HEK293 (cell line): ENCODE measurements around the gene AKR7A2.
A peak's percentile ranks its signal among the peaks of the same experiment; 100 is the strongest.

Source experiments
- CTCF ChIA-PET: fragments of 350-600 bp; formaldehyde crosslinking; extraction: SDS; loops from one replicate; lab custom pipeline; 2021; ENCODE audit warnings: antibody characterized with exemption; lab: Yijun Ruan, JAX
- POLR2A ChIA-PET: fragments of 300-600 bp; formaldehyde crosslinking; extraction: SDS; loops from one replicate; lab custom pipeline; 2020; ENCODE audit warnings: antibody characterized with exemption, inconsistent platforms; lab: Yijun Ruan, JAX
- H3K27ac ChIP-seq: fragments of 200-500 bp; sonication (Bioruptor generic); 2 replicates; pipeline ENCODE4 v1.5.1; 2014; ENCODE audit warnings: low read depth, low read length, control low read depth, inconsistent platforms; ENCODE audit errors: extremely low read depth
- H3K36me3 ChIP-seq, 2 experiments: fragments of 200-500 bp in 1 of 2; sonication (Bioruptor generic) in 1 of 2; 1 replicate in 1 of 2; 2 replicates in 1 of 2; pipeline ENCODE4 v1.5.1; 2014 to 2017; ENCODE audit warnings: inconsistent platforms in 2 of 2, low read length in 2 of 2; ENCODE audit not compliant: control insufficient read depth in 2 of 2, insufficient read depth in 1 of 2
- H3K4me1 ChIP-seq: fragments of 200-500 bp; sonication (Bioruptor generic); 2 replicates; pipeline ENCODE4 v1.5.1; 2014; ENCODE audit warnings: mild to moderate bottlenecking, low read length, inconsistent platforms; ENCODE audit not compliant: control insufficient read depth, insufficient read depth
- H3K4me3 ChIP-seq: 2 replicates; pipeline ENCODE4 v1.5.1; 2011; ENCODE audit warnings: low read depth, mild to moderate bottlenecking, control low read depth, low read length, moderate library complexity
- H3K9me3 ChIP-seq: fragments of 200-500 bp; sonication (Bioruptor generic); 2 replicates; pipeline ENCODE4 v1.5.1; 2014; ENCODE audit warnings: low read depth, low read length, inconsistent platforms; ENCODE audit not compliant: control insufficient read depth, insufficient read depth
- GLI2 ChIP-seq: fragments of 450-650 bp; formaldehyde crosslinking; IDR thresholded peaks from 2 replicates; pipeline ENCODE4; 2017; ENCODE audit warnings: missing biosample characterization, missing genetic modification characterization, low read depth, borderline replicate concordance
- GLIS1 ChIP-seq: fragments of 450-650 bp; formaldehyde crosslinking; IDR thresholded peaks from 2 replicates; pipeline ENCODE4 v1.5.1; 2016; ENCODE audit warnings: missing biosample characterization, missing genetic modification characterization
- SCRT2 ChIP-seq: fragments of 450-650 bp; formaldehyde crosslinking; IDR thresholded peaks from 2 replicates; pipeline ENCODE4 v1.5.1; 2016; ENCODE audit warnings: missing biosample characterization, missing genetic modification characterization
- ZFHX2 ChIP-seq: fragments of 450-650 bp; formaldehyde crosslinking; conservative IDR thresholded peaks from 2 replicates; pipeline ENCODE4 v1.5.1; 2016; ENCODE audit warnings: missing biosample characterization, missing genetic modification characterization
- ZNF292 ChIP-seq: fragments of 450-650 bp; formaldehyde crosslinking; IDR thresholded peaks from 2 replicates; pipeline ENCODE4 v1.5.1; 2016; ENCODE audit warnings: low read depth, missing biosample characterization, missing genetic modification characterization, borderline replicate concordance
- ZNF341 ChIP-seq: fragments of 450-650 bp; formaldehyde crosslinking; IDR thresholded peaks from 2 replicates; pipeline ENCODE4; 2016; ENCODE audit warnings: low read depth, missing biosample characterization, missing genetic modification characterization
- ZNF423 ChIP-seq: fragments of 450-650 bp; formaldehyde crosslinking; IDR thresholded peaks from 2 replicates; pipeline ENCODE4 v1.5.1; 2016; ENCODE audit warnings: missing biosample characterization, missing genetic modification characterization
- ZNF596 ChIP-seq: fragments of 450-650 bp; IDR thresholded peaks from 2 replicates; pipeline ENCODE4 v1.5.0; 2018; ENCODE audit warnings: missing biosample characterization, mild to moderate bottlenecking, missing genetic modification characterization, moderate library complexity
- ZNF654 ChIP-seq: fragments of 450-650 bp; formaldehyde crosslinking; IDR thresholded peaks from 2 replicates; pipeline ENCODE4 v1.5.1; 2016; ENCODE audit warnings: low read depth, missing biosample characterization, missing genetic modification characterization
- ZNF768 ChIP-seq: fragments of 450-650 bp; formaldehyde crosslinking; IDR thresholded peaks from 2 replicates; pipeline ENCODE4 v1.5.1; 2018; ENCODE audit warnings: missing biosample characterization, mild to moderate bottlenecking, missing genetic modification characterization
- ZXDB ChIP-seq: fragments of 450-650 bp; formaldehyde crosslinking; IDR thresholded peaks from 2 replicates; pipeline ENCODE4 v1.5.1; 2016; ENCODE audit warnings: missing biosample characterization, missing genetic modification characterization
- TF ChIP-seq, protein P1 (sequence below): fragments of 450-650 bp; formaldehyde crosslinking; IDR thresholded peaks from 2 replicates; pipeline ENCODE4 v1.5.1; 2016; ENCODE audit warnings: missing biosample characterization, missing genetic modification characterization
- TF ChIP-seq, protein P2 (sequence below): fragments of 450-650 bp; formaldehyde crosslinking; IDR thresholded peaks from 2 replicates; pipeline ENCODE4 v1.5.1; 2016; ENCODE audit warnings: missing biosample characterization, missing genetic modification characterization
- TF ChIP-seq, protein P3 (sequence below): fragments of 450-650 bp; IDR thresholded peaks from 2 replicates; pipeline ENCODE4 v1.5.1; 2018; ENCODE audit warnings: missing biosample characterization, missing genetic modification characterization
- TF ChIP-seq, protein P4 (sequence below): fragments of 450-650 bp; formaldehyde crosslinking; IDR thresholded peaks from 2 replicates; pipeline ENCODE4 v1.5.1; 2016; ENCODE audit warnings: missing biosample characterization, missing genetic modification characterization

AKR7A2 gene

DNA sequence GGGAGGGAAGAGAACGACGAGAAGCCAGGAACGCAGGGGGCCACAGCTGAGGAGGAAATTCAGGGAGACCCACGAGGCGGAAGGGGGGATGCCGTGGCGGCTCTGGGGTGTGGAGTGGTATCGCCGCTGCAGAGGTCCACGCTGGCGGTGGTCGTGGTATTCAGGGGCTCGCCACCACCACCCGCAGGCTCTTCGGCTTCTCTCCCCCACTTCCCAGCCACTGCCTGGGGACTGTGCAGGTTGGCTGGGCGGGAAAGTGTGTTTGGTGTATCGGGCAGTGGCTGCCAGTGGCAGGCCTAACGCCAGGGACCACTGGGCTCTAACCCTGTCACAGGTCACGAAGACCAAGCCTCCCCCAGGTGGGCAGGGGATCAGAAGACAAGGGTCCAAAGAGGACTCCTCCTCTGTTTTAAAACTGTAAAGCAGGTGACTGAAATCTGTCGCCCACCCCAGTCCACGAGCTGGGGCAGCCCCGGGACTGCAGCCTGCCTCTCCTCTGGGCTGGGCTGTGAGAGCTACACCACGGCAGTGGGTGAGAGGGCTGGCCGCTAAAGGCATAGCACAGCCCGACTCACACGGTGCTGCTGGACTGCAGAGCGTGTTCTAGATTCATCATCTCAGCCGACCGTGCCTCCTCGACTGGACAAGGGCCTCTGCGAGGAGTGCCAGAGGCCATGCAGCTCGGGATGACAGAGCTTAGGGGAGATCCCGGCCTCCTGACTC lies 31.1 kb upstream of the AKR7A2 start:
- no peaks in the 10 kb centered on the region for H3K4me1 ChIP-seq
- ChIA-PET CTCF (interaction anchor here (0.6 to 3.7 kb wide), 8 partner anchors 18 to 715 kb away, joined by 3 to 19 read pairs (median 4); no protein-coding TSS in a partner anchor), POLR2A (no interaction called here)
- TF ChIP-seq ZNF596 (tag by site-specific recombination) (no peak), SCRT2 (tag by site-specific recombination) (no peak)
- TF ChIP-seq, protein P1, sequence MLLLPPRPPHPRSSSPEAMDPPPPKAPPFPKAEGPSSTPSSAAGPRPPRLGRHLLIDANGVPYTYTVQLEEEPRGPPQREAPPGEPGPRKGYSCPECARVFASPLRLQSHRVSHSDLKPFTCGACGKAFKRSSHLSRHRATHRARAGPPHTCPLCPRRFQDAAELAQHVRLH = no peak
- TF ChIP-seq, protein P2, sequence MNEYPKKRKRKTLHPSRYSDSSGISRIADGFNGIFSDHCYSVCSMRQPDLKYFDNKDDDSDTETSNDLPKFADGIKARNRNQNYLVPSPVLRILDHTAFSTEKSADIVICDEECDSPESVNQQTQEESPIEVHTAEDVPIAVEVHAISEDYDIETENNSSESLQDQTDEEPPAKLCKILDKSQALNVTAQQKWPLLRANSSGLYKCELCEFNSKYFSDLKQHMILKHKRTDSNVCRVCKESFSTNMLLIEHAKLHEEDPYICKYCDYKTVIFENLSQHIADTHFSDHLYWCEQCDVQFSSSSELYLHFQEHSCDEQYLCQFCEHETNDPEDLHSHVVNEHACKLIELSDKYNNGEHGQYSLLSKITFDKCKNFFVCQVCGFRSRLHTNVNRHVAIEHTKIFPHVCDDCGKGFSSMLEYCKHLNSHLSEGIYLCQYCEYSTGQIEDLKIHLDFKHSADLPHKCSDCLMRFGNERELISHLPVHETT (tag by site-specific recombination) = no peak
- TF ChIP-seq, all 188 proteins: peak for 0
- Histone ChIP-seq H3K4me3 (no peak overlapping the region), H3K27ac (no peak overlapping the region), H3K9me3 (no peaks in the 10 kb centered on the region), H3K36me3 (peaks cover 0 to 70% of the 10 kb centered on the region in 2 experiments; a peak in 2 of 3 replicates)

DNA sequence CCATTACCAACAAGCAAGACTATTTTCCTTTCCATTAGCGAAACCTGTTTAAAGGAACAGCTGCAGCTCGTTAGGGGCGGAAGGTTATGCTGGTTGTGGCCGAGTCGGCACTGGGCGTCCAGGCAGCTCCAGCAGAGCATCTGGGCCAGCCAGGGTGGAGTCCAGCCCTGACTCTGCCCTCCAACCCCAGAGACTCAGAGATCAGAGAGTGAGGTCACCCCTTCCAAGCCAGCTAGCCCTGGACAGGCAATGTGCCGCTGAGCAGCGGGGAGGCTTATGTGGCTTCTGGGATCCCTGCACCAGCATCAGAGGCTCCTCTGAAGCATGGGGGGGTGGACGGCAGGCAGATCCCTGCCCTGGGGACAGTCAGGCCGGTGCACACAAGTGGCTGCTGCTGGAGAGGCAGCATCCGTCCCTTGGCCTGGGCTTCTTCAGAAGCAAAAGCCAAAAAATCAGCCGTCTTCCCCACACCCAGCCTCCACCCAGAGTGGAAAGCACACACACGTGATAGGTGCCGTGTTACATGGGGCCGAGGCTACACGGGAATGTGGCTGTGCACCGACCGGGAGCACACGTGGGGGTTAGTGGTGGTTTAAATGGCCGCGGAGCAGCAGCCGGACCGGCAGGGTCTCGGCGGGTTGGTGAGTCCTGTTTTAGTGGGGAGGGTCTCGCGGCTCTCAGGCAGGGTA lies 30.3 kb upstream of the AKR7A2 start:
- Histone ChIP-seq H3K27ac (no peak overlapping the region), H3K4me3 (no peak overlapping the region), H3K4me1 (no peaks in the 10 kb centered on the region), H3K9me3 (no peaks in the 10 kb centered on the region), H3K36me3 (peaks cover 0 to 61% of the 10 kb centered on the region in 2 experiments; a peak in 2 of 3 replicates)
- ChIA-PET CTCF (interaction anchor here (0.6 to 1.8 kb wide), 11 partner anchors 12 to 458 kb away, joined by 3 to 8 read pairs (median 3); no protein-coding TSS in a partner anchor), POLR2A (no interaction called here)
- TF ChIP-seq GLI2 (no peak), ZNF654 (tag by site-specific recombination) (no peak), ZNF423 (tag by site-specific recombination) (no peak)
- TF ChIP-seq, protein P3, sequence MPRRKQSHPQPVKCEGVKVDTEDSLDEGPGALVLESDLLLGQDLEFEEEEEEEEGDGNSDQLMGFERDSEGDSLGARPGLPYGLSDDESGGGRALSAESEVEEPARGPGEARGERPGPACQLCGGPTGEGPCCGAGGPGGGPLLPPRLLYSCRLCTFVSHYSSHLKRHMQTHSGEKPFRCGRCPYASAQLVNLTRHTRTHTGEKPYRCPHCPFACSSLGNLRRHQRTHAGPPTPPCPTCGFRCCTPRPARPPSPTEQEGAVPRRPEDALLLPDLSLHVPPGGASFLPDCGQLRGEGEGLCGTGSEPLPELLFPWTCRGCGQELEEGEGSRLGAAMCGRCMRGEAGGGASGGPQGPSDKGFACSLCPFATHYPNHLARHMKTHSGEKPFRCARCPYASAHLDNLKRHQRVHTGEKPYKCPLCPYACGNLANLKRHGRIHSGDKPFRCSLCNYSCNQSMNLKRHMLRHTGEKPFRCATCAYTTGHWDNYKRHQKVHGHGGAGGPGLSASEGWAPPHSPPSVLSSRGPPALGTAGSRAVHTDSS (tag by site-specific recombination) = no peak
- TF ChIP-seq, protein P4, sequence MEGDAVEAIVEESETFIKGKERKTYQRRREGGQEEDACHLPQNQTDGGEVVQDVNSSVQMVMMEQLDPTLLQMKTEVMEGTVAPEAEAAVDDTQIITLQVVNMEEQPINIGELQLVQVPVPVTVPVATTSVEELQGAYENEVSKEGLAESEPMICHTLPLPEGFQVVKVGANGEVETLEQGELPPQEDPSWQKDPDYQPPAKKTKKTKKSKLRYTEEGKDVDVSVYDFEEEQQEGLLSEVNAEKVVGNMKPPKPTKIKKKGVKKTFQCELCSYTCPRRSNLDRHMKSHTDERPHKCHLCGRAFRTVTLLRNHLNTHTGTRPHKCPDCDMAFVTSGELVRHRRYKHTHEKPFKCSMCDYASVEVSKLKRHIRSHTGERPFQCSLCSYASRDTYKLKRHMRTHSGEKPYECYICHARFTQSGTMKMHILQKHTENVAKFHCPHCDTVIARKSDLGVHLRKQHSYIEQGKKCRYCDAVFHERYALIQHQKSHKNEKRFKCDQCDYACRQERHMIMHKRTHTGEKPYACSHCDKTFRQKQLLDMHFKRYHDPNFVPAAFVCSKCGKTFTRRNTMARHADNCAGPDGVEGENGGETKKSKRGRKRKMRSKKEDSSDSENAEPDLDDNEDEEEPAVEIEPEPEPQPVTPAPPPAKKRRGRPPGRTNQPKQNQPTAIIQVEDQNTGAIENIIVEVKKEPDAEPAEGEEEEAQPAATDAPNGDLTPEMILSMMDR (tag by site-specific recombination) = no peak

DNA sequence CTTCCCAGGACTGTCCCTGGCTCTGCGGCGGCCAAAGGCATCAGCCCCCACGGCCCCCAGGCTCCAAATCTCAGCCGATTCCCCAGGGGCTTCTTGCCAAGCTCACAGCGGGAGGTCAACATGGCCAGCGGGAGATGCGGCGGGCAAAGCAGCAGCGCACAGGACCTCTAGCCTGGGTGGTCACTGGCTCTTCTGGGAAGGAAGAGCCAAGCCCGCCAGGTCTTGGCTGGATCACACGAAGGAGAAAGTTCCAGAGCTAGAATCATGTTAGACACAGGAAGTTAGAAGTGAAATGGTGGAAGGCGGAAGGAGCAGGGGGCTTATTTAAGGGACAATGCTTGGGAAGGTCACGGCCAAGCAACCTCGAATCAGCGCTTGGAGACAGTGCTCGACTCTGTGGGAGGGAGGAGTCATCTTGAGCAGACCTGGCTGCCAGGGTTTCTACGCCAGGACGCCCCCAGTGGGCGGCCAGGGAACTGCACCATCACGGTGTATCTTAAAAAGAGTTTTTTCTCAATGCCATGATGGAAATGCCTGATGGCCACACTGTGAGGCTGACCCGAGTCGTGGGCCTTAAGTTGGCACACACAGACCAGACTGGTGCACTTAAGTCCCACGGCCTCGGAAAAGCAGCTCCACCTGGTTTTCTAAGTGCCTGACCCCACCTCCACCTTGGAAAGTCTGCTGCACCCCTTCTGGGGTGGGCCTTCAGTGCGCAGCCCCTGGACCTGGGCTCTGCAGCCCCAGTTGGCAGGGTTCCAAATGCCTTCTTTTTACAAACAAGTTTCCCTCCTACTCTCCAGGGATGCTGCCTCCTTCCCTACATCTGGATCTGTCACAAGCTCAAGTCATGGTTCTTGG lies 29.5 kb upstream of the AKR7A2 start:
- H3K27ac ChIP-seq = no peak overlapping the region
- ChIA-PET CTCF (interaction anchor here (0.6 to 1.8 kb wide), 12 partner anchors 8 to 458 kb away, joined by 3 to 8 read pairs (median 3); no protein-coding TSS in a partner anchor), POLR2A (no interaction called here)
- H3K4me3 ChIP-seq = no peak overlapping the region
- H3K9me3 ChIP-seq = no peaks in the 10 kb centered on the region
- H3K36me3 ChIP-seq = peaks cover 0 to 60% of the 10 kb centered on the region in 2 experiments; a peak in 1 of 3 replicates
- H3K4me1 ChIP-seq = no peaks in the 10 kb centered on the region
- TF ChIP-seq ZXDB (tag by site-specific recombination) = peak; percentile 70
- peak; percentile 72 for TF ChIP-seq ZNF341
- TF ChIP-seq ZFHX2 (tag by site-specific recombination) = peak; percentile 14; the same call in 1 of the 2 replicates
- no peak for TF ChIP-seq ZNF292 (tag by site-specific recombination)
- TF ChIP-seq ZNF768 (tag by site-specific recombination) = no peak
- TF ChIP-seq, protein P4 (tag by site-specific recombination) = peak; percentile 74
- peak; percentile 29; the same call in 1 of the 2 replicates for TF ChIP-seq GLIS1 (tag by site-specific recombination)
